ENCODE data around the gene SMAD4. TPM values are rescaled to one million over a fixed set of nuclear protein-coding genes. Genes with fewer than 3 reads are reported as not detected.

The SMAD4 gene
- total RNA-seq, 1 experiment from 2014 or later, result 19.7 TPM

- Histone ChIP-seq H3K27me3 (ENCODE audit: low read length) (no peaks in the 10 kb centered on the region), H3K36me3 (ENCODE audit: low read depth, low read length) (no peaks in the 10 kb centered on the region; the same call in none of the 2 replicates), H3K4me2 (ENCODE audit: low read length) (no peak overlapping the region), H3K9ac (ENCODE audit: low read length) (no peak overlapping the region), H3K79me2 (ENCODE audit: low read length) (peaks cover 2% of the 10 kb centered on the region; the same call in 1 of the 2 replicates), H3K4me3 (ENCODE audit: low read length) (no peak overlapping the region), H3K4me1 (ENCODE audit: insufficient read depth, low read length) (no peaks in the 10 kb centered on the region), H4K20me1 (ENCODE audit: low read length) (no peaks in the 10 kb centered on the region), H3K9me2 (replicated peaks; ENCODE audit: low read length) (no peaks in the 10 kb centered on the region), H3K27ac (ENCODE audit: low read length) (no peak overlapping the region), H3K9me3 (ENCODE audit: low read length) (no peaks in the 10 kb centered on the region), H3F3A (ENCODE audit: low read length, unreplicated experiment) (no peaks in the 10 kb centered on the region), H2AFZ (ENCODE audit: low read length) (no peak overlapping the region)
- intact Hi-C loops (cut with micrococcal nuclease), result loop anchor here (1.0 kb wide), 1 partner anchor 232 kb away; no protein-coding TSS in a partner anchor
- BruUV-seq (replicated peaks), result no TSS peak
- ATAC-seq (peak; percentile 75), DNase-seq (peak; percentile 46)
- TF ChIP-seq EZH2phosphoT487 (IDR thresholded peaks at IDR 0.05; ENCODE audit: borderline replicate concordance, low read length) (no peak), CTCF (conservative IDR thresholded peaks at IDR 0.05; ENCODE audit: low read depth, low read length) (peak; percentile 67), EZH2 (IDR thresholded peaks at IDR 0.05; ENCODE audit: low read length, unreplicated experiment) (no peak)
- POLR2A ChIA-PET (ENCODE audit: unreplicated experiment), result no interaction called here
- CTCF ChIA-PET, result no interaction called here
Measured at GRCh38 chr18:51051105-51051712, 21.2 kb downstream of the SMAD4 start.

DNA sequence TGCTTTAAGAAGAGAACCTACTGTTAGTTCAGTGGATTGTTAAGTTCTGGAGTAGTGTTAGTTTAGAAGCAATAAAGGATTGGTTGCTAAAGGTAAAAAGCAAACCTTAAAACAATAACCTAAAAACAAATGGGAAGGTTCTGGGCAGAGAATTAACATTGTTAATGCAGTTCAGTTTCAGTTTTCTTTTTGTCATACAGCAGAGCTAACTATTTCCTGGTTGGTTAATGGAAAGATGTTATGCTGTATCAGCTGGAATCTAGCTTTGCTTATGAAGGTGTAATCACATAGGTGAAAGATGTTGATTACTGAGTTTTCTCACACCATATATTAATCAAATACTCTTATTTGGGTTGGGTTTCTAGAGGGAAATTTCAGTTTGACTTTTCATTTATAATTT lies 23.8 kb downstream of the SMAD4 start:
- BruUV-seq (replicated peaks), result no TSS peak
- H3K36me3 ChIP-seq (ENCODE audit: low read depth, low read length), result no peaks in the 10 kb centered on the region; the same call in none of the 2 replicates
- H3K9me3 ChIP-seq (ENCODE audit: low read length), result no peaks in the 10 kb centered on the region
- POLR2A ChIA-PET (ENCODE audit: unreplicated experiment), result no interaction called here
- H3K27me3 ChIP-seq (ENCODE audit: low read length), result no peaks in the 10 kb centered on the region
- no peaks in the 10 kb centered on the region for H3F3A ChIP-seq (ENCODE audit: low read length, unreplicated experiment)
- H3K4me1 ChIP-seq (ENCODE audit: insufficient read depth, low read length), result no peaks in the 10 kb centered on the region
- H3K4me2 ChIP-seq (ENCODE audit: low read length), result no peak overlapping the region
- H4K20me1 ChIP-seq (ENCODE audit: low read length), result no peaks in the 10 kb centered on the region
- no peaks in the 10 kb centered on the region for H3K9me2 ChIP-seq (replicated peaks; ENCODE audit: low read length)
- H3K9ac ChIP-seq (ENCODE audit: low read length), result no peak overlapping the region
- H3K27ac ChIP-seq (ENCODE audit: low read length), result no peak overlapping the region
- H2AFZ ChIP-seq (ENCODE audit: low read length), result no peak overlapping the region
- H3K79me2 ChIP-seq (ENCODE audit: low read length), result no peaks in the 10 kb centered on the region
- CTCF ChIA-PET, result no interaction called here
- TF ChIP-seq EZH2phosphoT487 (IDR thresholded peaks at IDR 0.05; ENCODE audit: borderline replicate concordance, low read length), result no peak
- no peak for TF ChIP-seq EZH2 (IDR thresholded peaks at IDR 0.05; ENCODE audit: low read length, unreplicated experiment)
- no peak for TF ChIP-seq CTCF (conservative IDR thresholded peaks at IDR 0.05; ENCODE audit: low read depth, low read length)
- intact Hi-C loops (cut with micrococcal nuclease), result no loop called here
- H3K4me3 ChIP-seq (ENCODE audit: low read length), result no peak overlapping the region
- DNase-seq, result no peak
- ATAC-seq, result no peak

- ChIA-PET CTCF (no interaction called here), POLR2A (ENCODE audit: unreplicated experiment) (no interaction called here)
- Histone ChIP-seq H3K9me2 (replicated peaks; ENCODE audit: low read length) (no peaks in the 10 kb centered on the region), H3K4me2 (ENCODE audit: low read length) (no peak overlapping the region), H3K36me3 (ENCODE audit: low read depth, low read length) (no peaks in the 10 kb centered on the region; the same call in none of the 2 replicates), H3K9ac (ENCODE audit: low read length) (no peak overlapping the region), H2AFZ (ENCODE audit: low read length) (no peak overlapping the region), H3K4me1 (ENCODE audit: insufficient read depth, low read length) (no peaks in the 10 kb centered on the region), H4K20me1 (ENCODE audit: low read length) (no peaks in the 10 kb centered on the region), H3K9me3 (ENCODE audit: low read length) (no peaks in the 10 kb centered on the region), H3K27me3 (ENCODE audit: low read length) (no peaks in the 10 kb centered on the region), H3K27ac (ENCODE audit: low read length) (no peak overlapping the region), H3K4me3 (ENCODE audit: low read length) (no peak overlapping the region), H3K79me2 (ENCODE audit: low read length) (no peaks in the 10 kb centered on the region), H3F3A (ENCODE audit: low read length, unreplicated experiment) (no peaks in the 10 kb centered on the region)
- DNase-seq, result no peak
- no TSS peak for BruUV-seq (replicated peaks)
- ATAC-seq, result no peak
- TF ChIP-seq EZH2 (IDR thresholded peaks at IDR 0.05; ENCODE audit: low read length, unreplicated experiment) (no peak), CTCF (conservative IDR thresholded peaks at IDR 0.05; ENCODE audit: low read depth, low read length) (no peak), EZH2phosphoT487 (IDR thresholded peaks at IDR 0.05; ENCODE audit: borderline replicate concordance, low read length) (no peak)
- intact Hi-C loops (cut with micrococcal nuclease), result no loop called here
Measured at GRCh38 chr18:51054764-51055163, 24.8 kb downstream of the SMAD4 start.

All from PC-3 (cell line).